Tibial nerve (tissue), 4 donors: ENCODE data around the gene SPACA5B. TPM values are rescaled to one million over a fixed set of nuclear protein-coding genes. Genes with fewer than 3 reads are reported as not detected.
"Not testable (repeated sequence)": the region's sequence is repeated elsewhere in the genome, so short reads cannot be mapped to it uniquely, and the experiment has no call there.

Experiments
- DNase-seq, 2 donors: peaks; one replicate each; pipeline ENCODE4 v3.0.0-alpha.2; 2019; ENCODE audit warnings: low spot score in 2 of 2
- H3K27ac ChIP-seq, 4 donors: fragments of 200-600 bp; sonication (generic) in 3 of 4; one replicate each; pipeline ENCODE4 v1.5.1; 2017 to 2019; ENCODE audit warnings: mild to moderate bottlenecking in 1 of 4
- H3K27me3 ChIP-seq, 2 donors: fragments of 200-600 bp; sonication (generic) in 1 of 2; one replicate each; pipeline versions ENCODE4 v1.5.1 to v1.6.0; 2017 to 2019
- H3K36me3 ChIP-seq, 3 donors: fragments of 200-600 bp; sonication (generic); one replicate each; pipeline ENCODE4 v1.5.1; 2018 to 2019
- H3K4me1 ChIP-seq, 4 donors: fragments of 200-600 bp; sonication (generic) in 3 of 4; one replicate each; pipeline ENCODE4 v1.5.1; 2017 to 2019
- H3K4me3 ChIP-seq, 4 donors: fragments of 200-600 bp; sonication (generic) in 3 of 4; one replicate each; pipeline ENCODE4 v1.5.1; 2017 to 2019; ENCODE audit warnings: mild to moderate bottlenecking in 1 of 4, moderate library complexity in 1 of 4
- H3K9me3 ChIP-seq, 4 donors: fragments of 200-600 bp; sonication (generic) in 3 of 4; one replicate each; pipeline ENCODE4 v1.5.1; 2017 to 2019
- EP300 ChIP-seq, 2 donors: sonication (generic); formaldehyde crosslinking; IDR thresholded peaks; one replicate each; pipeline ENCODE4 v1.6.1; 2017; ENCODE audit warnings: antibody characterized with exemption in 2 of 2, mild to moderate bottlenecking in 1 of 2
- POLR2A ChIP-seq, 2 donors: fragments of 450-650 bp; IDR thresholded peaks; one replicate each; pipeline ENCODE4 v1.6.1; 2017; ENCODE audit warnings: antibody characterized with exemption in 2 of 2, mild to moderate bottlenecking in 2 of 2, moderate library complexity in 2 of 2
- WGBS, 2 donors: methylation state at CpG; one replicate each; pipeline ENCODE4 v1.1.5; 2018; 5-methylcytosine and 5-hydroxymethylcytosine counted together
- total RNA-seq, 4 donors: library from RNA; depleted of rRNA; stranded (reverse); fragments of >200 nt; gene quantifications; one replicate each; pipeline ENCODE4 v1.1.0, GENCODE V29; 2016
- TF ChIP-seq, protein P1 (sequence below), 5 experiments: fragments of 200-600 bp in 3 of 5; fragments of 450-650 bp in 2 of 5; sonication (generic) in 3 of 5; IDR thresholded peaks; one replicate each; pipeline ENCODE4 v1.5.1; 2016 to 2019; ENCODE audit warnings: antibody characterized with exemption in 5 of 5, mild to moderate bottlenecking in 3 of 5, moderate library complexity in 2 of 5

The SPACA5B gene
- total RNA-seq, 4 donors from 2014 or later, result not detected

GRCh38 chrX:48101443-48101842 is 29.0 kb upstream of the SPACA5B start:
- 85 to 100% methylated on average over 3 of the region's 3 CpGs for WGBS, 2 donors
- Histone ChIP-seq H3K9me3 (no peaks in the 10 kb centered on the region), H3K4me1 (no peaks in the 10 kb centered on the region), H3K4me3 (no peak overlapping the region), H3K27ac (no peak overlapping the region), H3K27me3 (no peaks in the 10 kb centered on the region), H3K36me3 (no peaks in the 10 kb centered on the region)
- TF ChIP-seq POLR2A (IDR thresholded peaks at IDR 0.05) (no peak), EP300 (IDR thresholded peaks at IDR 0.05) (no peak)
- TF ChIP-seq, protein P1, sequence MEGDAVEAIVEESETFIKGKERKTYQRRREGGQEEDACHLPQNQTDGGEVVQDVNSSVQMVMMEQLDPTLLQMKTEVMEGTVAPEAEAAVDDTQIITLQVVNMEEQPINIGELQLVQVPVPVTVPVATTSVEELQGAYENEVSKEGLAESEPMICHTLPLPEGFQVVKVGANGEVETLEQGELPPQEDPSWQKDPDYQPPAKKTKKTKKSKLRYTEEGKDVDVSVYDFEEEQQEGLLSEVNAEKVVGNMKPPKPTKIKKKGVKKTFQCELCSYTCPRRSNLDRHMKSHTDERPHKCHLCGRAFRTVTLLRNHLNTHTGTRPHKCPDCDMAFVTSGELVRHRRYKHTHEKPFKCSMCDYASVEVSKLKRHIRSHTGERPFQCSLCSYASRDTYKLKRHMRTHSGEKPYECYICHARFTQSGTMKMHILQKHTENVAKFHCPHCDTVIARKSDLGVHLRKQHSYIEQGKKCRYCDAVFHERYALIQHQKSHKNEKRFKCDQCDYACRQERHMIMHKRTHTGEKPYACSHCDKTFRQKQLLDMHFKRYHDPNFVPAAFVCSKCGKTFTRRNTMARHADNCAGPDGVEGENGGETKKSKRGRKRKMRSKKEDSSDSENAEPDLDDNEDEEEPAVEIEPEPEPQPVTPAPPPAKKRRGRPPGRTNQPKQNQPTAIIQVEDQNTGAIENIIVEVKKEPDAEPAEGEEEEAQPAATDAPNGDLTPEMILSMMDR (IDR thresholded peaks at IDR 0.05), result no peak
- no peak for DNase-seq

DNA sequence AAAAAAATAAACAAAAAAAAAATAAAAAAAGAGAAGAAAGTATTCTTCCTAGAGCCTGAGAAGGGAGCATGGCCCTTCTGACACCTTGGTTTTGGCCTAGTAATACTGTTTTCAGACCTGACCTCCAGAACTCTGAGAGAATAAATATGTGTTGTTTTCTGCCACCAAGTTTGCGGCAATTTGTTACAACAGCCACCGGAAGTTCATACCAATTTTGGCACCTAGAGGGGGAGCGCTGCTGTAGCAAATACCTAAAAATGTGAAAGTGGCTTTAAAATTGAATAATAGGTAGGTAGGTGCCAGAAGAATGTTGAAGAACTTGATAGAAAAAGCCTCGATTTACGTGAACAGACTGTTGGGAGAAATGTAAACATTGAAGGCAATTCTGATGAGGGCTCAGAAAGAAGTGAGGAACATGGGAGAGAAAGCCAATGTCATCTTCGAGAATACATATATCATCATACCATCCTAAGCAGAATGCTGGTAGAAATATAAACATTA is 27.5 kb upstream of the SPACA5B start:
- Histone ChIP-seq H3K4me3 (no peak overlapping the region), H3K36me3 (no peaks in the 10 kb centered on the region), H3K9me3 (no peaks in the 10 kb centered on the region), H3K27ac (no peak overlapping the region), H3K27me3 (no peaks in the 10 kb centered on the region), H3K4me1 (no peaks in the 10 kb centered on the region)
- TF ChIP-seq POLR2A (IDR thresholded peaks at IDR 0.05) (no peak), EP300 (IDR thresholded peaks at IDR 0.05) (no peak)
- TF ChIP-seq, protein P1 (IDR thresholded peaks at IDR 0.05), result no peak
- DNase-seq, result no peak
- 88 to 96% methylated on average over 6 of the region's 6 CpGs for WGBS, 2 donors

- no peak overlapping the region for H3K4me3 ChIP-seq
- H3K4me1 ChIP-seq, result no peaks in the 10 kb centered on the region
- no peak for DNase-seq
- H3K27me3 ChIP-seq, result no peaks in the 10 kb centered on the region
- H3K36me3 ChIP-seq, result no peaks in the 10 kb centered on the region
- H3K27ac ChIP-seq, result no peak overlapping the region
- no peaks in the 10 kb centered on the region for H3K9me3 ChIP-seq
- 67 to 89% methylated on average over 3 to 6 of the region's 6 CpGs for WGBS, 2 donors
- TF ChIP-seq, protein P1 (IDR thresholded peaks at IDR 0.05), result no peak
- TF ChIP-seq POLR2A (IDR thresholded peaks at IDR 0.05), result no peak
- TF ChIP-seq EP300 (IDR thresholded peaks at IDR 0.05), result no peak
Observed at GRCh38 chrX:48107717-48108116, 22.7 kb upstream of the SPACA5B start.

- DNase-seq, H3K36me3 ChIP-seq, H3K27me3 ChIP-seq, H3K4me3 ChIP-seq, H3K27ac ChIP-seq, H3K9me3 ChIP-seq, H3K4me1 ChIP-seq: not testable (repeated sequence)
- WGBS, 2 donors, result 72 to 81% methylated on average over 2 to 10 of the region's 10 CpGs
Observed at GRCh38 chrX:48125286-48125685, 5.1 kb upstream of the SPACA5B start.

DNA sequence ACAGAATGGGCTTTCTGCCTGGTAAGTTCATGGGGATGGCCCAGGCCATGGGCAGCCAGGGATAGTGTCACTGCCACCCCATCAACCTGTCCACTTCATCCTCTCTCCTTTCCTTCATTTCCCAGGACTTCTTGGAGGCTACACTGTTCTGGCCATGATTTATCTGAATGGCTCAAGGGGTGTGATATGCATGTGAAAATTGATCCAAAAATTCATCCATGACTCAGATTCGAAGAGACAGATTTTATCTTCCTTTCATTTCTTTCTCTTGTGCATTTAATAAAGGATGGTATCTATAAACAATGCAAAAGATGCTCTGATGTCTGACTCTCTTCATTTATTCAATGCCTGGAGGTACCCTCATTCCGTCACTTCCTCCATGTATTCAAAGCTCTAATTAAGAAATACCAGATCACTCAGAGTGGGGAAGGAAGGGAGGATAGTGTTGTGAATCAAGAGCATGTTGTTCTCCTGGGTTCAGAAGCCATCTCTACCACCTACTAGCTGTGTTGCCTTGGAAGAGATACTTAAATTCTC is 1.9 kb downstream of the SPACA5B start:
- H3K4me3 ChIP-seq, DNase-seq, H3K4me1 ChIP-seq, H3K36me3 ChIP-seq, H3K9me3 ChIP-seq, H3K27me3 ChIP-seq, H3K27ac ChIP-seq: not testable (repeated sequence)
- no CpG with 5 or more reads among the region's 2 CpGs for WGBS, 2 donors

DNA sequence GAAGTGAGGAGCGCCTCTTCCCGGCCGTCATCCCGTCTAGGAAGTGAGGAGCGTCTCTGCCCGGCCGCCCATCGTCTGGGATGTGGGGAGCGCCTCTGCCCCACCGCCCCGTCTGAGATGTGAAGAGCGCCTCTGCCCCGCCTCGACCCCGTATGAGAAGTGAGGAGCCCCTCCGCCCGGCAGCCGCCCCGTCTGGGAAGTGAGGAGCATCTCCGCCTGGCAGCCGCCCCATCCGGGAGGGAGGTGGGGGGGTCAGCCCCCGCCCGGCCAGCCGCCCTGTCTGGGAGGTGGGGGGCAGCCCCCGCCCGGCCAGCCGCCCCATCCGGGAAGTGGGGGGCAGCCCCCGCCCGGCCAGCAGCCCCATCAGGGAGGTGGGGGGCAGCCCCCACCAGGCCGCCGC is 8.7 kb downstream of the SPACA5B start:
- not testable (repeated sequence) for H3K36me3 ChIP-seq, H3K27ac ChIP-seq, H3K4me3 ChIP-seq, DNase-seq, H3K27me3 ChIP-seq, H3K4me1 ChIP-seq, H3K9me3 ChIP-seq
- 98% methylated on average over 20 of the region's 33 CpGs; no CpG with 5 or more reads in 1 of the 2 donors for WGBS, 2 donors

DNA sequence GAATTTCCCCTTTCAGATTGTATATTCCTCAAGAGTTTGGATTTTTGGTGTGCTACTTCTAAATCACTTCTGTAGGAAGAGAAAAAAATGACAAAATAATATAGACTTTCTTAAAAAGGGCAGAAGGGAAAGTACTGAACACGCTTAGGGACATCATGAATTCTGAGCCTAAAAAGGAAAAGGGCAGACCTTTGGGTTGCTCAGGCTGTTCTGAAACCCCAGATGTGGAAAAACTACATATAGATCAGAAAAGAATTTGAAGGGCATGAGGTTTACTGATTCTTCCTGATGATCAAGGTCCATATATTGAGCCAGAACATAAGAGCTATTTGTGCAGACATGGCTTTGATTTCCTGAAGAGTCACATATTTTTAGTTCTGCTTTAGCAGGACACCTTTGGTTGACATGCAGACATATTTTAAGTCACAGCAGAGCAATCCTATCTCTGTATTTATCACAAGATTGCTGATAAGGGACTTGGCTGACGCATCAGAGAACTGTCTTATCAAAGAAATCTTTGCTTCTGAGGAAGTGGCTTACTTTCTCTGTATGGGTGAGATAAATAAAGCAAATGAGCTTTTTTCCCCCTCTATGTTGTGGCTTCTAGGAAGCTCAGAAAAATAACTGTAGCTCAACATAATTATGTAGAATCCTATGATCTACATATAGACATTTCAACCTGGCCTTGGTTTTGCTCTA is 11.5 kb downstream of the SPACA5B start:
- H3K4me3 ChIP-seq, DNase-seq, H3K36me3 ChIP-seq, H3K27ac ChIP-seq, H3K9me3 ChIP-seq, H3K27me3 ChIP-seq, H3K4me1 ChIP-seq: not testable (repeated sequence)
- 73% methylated on average over 1 of the region's 2 CpGs; no CpG with 5 or more reads in 1 of the 2 donors for WGBS, 2 donors

DNA sequence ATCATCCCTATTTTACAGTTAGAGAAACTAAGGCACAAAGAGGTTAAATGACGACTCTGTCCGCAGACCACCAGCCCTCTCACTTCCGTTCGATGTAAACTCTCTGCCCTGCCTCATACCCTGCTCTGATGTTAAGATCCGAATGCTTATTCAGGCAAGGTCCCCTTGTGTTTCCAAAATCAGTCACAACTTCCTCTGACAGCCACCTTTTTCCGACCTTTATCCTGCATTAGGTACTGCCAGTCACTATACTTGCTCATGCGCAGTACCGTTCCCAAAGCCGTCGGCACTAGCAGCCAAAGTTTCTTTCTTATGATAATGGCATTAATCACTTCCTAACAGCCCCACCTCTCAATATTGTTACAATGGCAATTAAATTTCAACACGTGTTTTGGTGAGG is 12.3 kb downstream of the SPACA5B start:
- H3K4me3 ChIP-seq, result not testable (repeated sequence)
- 70 to 71% methylated on average over 11 of the region's 11 CpGs for WGBS, 2 donors

More for the DNA sequence above, 12.3 kb downstream of the SPACA5B start:
- H3K27ac ChIP-seq, H3K36me3 ChIP-seq, DNase-seq, H3K27me3 ChIP-seq, H3K9me3 ChIP-seq, H3K4me1 ChIP-seq: not testable (repeated sequence)
